HepG2 (cell line): ENCODE measurements around the gene MAMLD1. TPM values are rescaled to one million over a fixed set of nuclear protein-coding genes. Genes with fewer than 3 reads are reported as not detected.

Experiments used
- ATAC-seq: fragments of 200-7000 bp; cut with Tn5 transposase; 3 replicates; pipeline ENCODE4 v1.9.1; 2020; ENCODE audit warnings: mild to moderate bottlenecking, moderate library complexity
- BruUV-seq: library from RNA; stranded (reverse); fragments of 400-500 nt; replicated peaks from 2 replicates; lab custom pipeline; 2021; lab: Mats Ljungman, UMichigan
- CTCF ChIA-PET: fragments of 300-600 bp; formaldehyde crosslinking; extraction: SDS; loops from one replicate; lab custom pipeline; 2021; ENCODE audit warnings: low total read pairs, inconsistent platforms, low intra/inter-chr PET ratio; lab: Yijun Ruan, JAX
- POLR2A ChIA-PET: fragments of 350-600 bp; sonication (Branson Sonifier 250); formaldehyde crosslinking; loops from one replicate; lab custom pipeline; 2020; ENCODE audit warnings: antibody characterized with exemption, inconsistent platforms; lab: Yijun Ruan, JAX
- DNase-seq: peaks from one replicate; pipeline ENCODE4 v3.0.0-alpha.2; 2015; ENCODE audit warnings: low spot score
- FAIRE-seq: peaks from 3 replicates; lab custom pipeline; 2011; peaks lifted over from hg19 to GRCh38; lab: Jason Lieb, UNC
- H2AFZ ChIP-seq: one replicate; pipeline ENCODE4 v1.6.1; 2011; ENCODE audit warnings: low read length, inconsistent platforms
- H3K27ac ChIP-seq: fragments of 300-600 bp; 3 replicates; pipeline ENCODE4 v1.8.0; 2011; ENCODE audit warnings: mixed run types, mild to moderate bottlenecking, mixed read lengths, low read length, inconsistent platforms; ENCODE audit not compliant: insufficient read depth; ENCODE audit errors: extremely low read length
- H3K27me3 ChIP-seq, 2 experiments: fragments of 200-600 bp in 1 of 2; 2 replicates in 1 of 2; 3 replicates in 1 of 2; pipeline versions ENCODE4 v1.6.0 to v1.8.0; 2011; ENCODE audit warnings: low read length in 2 of 2, mild to moderate bottlenecking in 2 of 2, moderate library complexity in 2 of 2, inconsistent platforms in 1 of 2; ENCODE audit not compliant: insufficient read depth in 2 of 2, control insufficient read depth in 1 of 2
- H3K36me3 ChIP-seq, 2 experiments: fragments of 200-600 bp in 1 of 2; replicated peaks in 1 of 2; 2 replicates in 1 of 2; 3 replicates in 1 of 2; pipeline versions ENCODE4 v1.5.1 to v1.8.0; 2011; ENCODE audit warnings: low read length in 2 of 2, inconsistent platforms in 1 of 2; ENCODE audit not compliant: insufficient read depth in 2 of 2, control insufficient read depth in 1 of 2
- H3K4me1 ChIP-seq: 2 replicates; pipeline ENCODE4 v1.5.1; 2012; ENCODE audit warnings: low read length, inconsistent platforms; ENCODE audit not compliant: insufficient read depth
- H3K4me2 ChIP-seq: 2 replicates; pipeline ENCODE4 v1.6.0; 2011; ENCODE audit warnings: low read depth, low read length, inconsistent platforms
- H3K4me3 ChIP-seq, 3 experiments: fragments of 200-600 bp in 1 of 3; sonication (generic), shearing (Covaris generic) in 1 of 3; replicated peaks in 1 of 3; 2 replicates each; pipeline ENCODE4 v1.5.1; 2011 to 2016; ENCODE audit warnings: low read length in 3 of 3, inconsistent platforms in 2 of 3, low read depth in 2 of 3, mild to moderate bottlenecking in 2 of 3, control low read depth in 1 of 3, mixed read lengths in 1 of 3; ENCODE audit not compliant: insufficient read depth in 1 of 3
- H3K79me2 ChIP-seq: one replicate; pipeline ENCODE4 v1.6.1; 2011; ENCODE audit warnings: low read length, inconsistent platforms; ENCODE audit not compliant: insufficient read depth
- H3K9ac ChIP-seq: 2 replicates; pipeline ENCODE4 v1.6.0; 2011; ENCODE audit warnings: mild to moderate bottlenecking, low read depth, low read length, inconsistent platforms; ENCODE audit not compliant: insufficient read depth
- H3K9me3 ChIP-seq: 2 replicates; pipeline ENCODE4 v1.5.1; 2012; ENCODE audit warnings: mild to moderate bottlenecking, low read length
- H4K20me1 ChIP-seq: 2 replicates; pipeline ENCODE4 v1.6.0; 2011; ENCODE audit warnings: inconsistent platforms, mild to moderate bottlenecking, low read length, moderate library complexity; ENCODE audit not compliant: insufficient read depth
- CCDC6 ChIP-seq: sonication (generic); formaldehyde crosslinking; IDR thresholded peaks from 2 replicates; pipeline ENCODE4 v1.8.1; 2022; ENCODE audit warnings: mild to moderate bottlenecking, missing genetic modification reagents, moderate library complexity
- KDM6A ChIP-seq: IDR thresholded peaks from 2 replicates; pipeline ENCODE4 v1.6.1; 2016; ENCODE audit warnings: low read depth
- KLF11 ChIP-seq: IDR thresholded peaks from 2 replicates; pipeline ENCODE4 v1.6.1; 2016; ENCODE audit warnings: missing compliant biosample characterization
- MYC ChIP-seq: sonication (generic); formaldehyde crosslinking; IDR thresholded peaks from 2 replicates; pipeline ENCODE4 v1.9.0; 2021; ENCODE audit warnings: missing genetic modification reagents, borderline replicate concordance
- SALL2 ChIP-seq: sonication (generic); formaldehyde crosslinking; IDR thresholded peaks from 2 replicates; pipeline ENCODE4 v1.8.1; 2023; ENCODE audit warnings: mild to moderate bottlenecking, missing genetic modification reagents, inconsistent platforms
- TGIF2 ChIP-seq: IDR thresholded peaks from 2 replicates; pipeline ENCODE4 v1.6.1; 2016; ENCODE audit warnings: control low read depth, missing compliant biosample characterization
- ZFP36L2 ChIP-seq: sonication (generic); formaldehyde crosslinking; IDR thresholded peaks from 2 replicates; pipeline ENCODE4 v1.4.0; 2020; ENCODE audit warnings: missing genetic modification reagents
- ZFY ChIP-seq: sonication (generic); formaldehyde crosslinking; IDR thresholded peaks from 2 replicates; pipeline ENCODE4 v1.4.0; 2020; ENCODE audit warnings: missing genetic modification reagents
- WGBS: methylation state at CpG from one replicate; pipeline ENCODE4 v1.1.6; 2017; ENCODE audit warnings: low lambda C conversion rate; 5-methylcytosine and 5-hydroxymethylcytosine counted together
- in situ Hi-C: cut with HindIII; loops from 2 replicates; pipeline ENCODE4 v1.10.0; 2017; ENCODE audit warnings: low pct_unique_long_range_greater_than_20kb; ENCODE audit not compliant: extremely low pct_ligation_motif_present
- intact Hi-C: fragments of 100-400 bp; cut with micrococcal nuclease; formaldehyde crosslinking; loops from one replicate; pipeline ENCODE4 v1.10.0; 2022; ENCODE audit not compliant: unreplicated experiment
- polyA plus RNA-seq, 8 experiments: library from polyadenylated mRNA; depleted of rRNA in 3 of 8; stranded (reverse) in 7 of 8; unstranded in 1 of 8; fragments of >200 nt; fragmentation: Illumina TruSeq in 4 of 8; extraction: Trizol in 4 of 8; gene quantifications; 2 replicates each; pipeline versions ENCODE4 v1.2.1 to v1.2.3, GENCODE V29; 2011 to 2016; ENCODE audit warnings: low read depth in 4 of 8, missing spikeins in 1 of 8, mixed read lengths in 1 of 8; ENCODE audit not compliant: insufficient read depth in 1 of 8
- total RNA-seq, 5 experiments: library from RNA; depleted of rRNA; stranded (reverse); fragments of >200 nt; fragmentation: Illumina TruSeq; extraction: Trizol; gene quantifications; 2 replicates each; pipeline ENCODE4 v1.2.3, GENCODE V29; 2016; ENCODE audit warnings: low read depth in 1 of 5

MAMLD1 gene
- total and polyA plus RNA-seq, 2 of the 13 experiments (the other 11 are each of a cell fraction or from before 2014, with no cell fraction given): not detected

GRCh38 chrX:150531467-150531866, 168.3 kb downstream of the MAMLD1 start:
- no peaks in the 10 kb centered on the region for H3K36me3 ChIP-seq
- ATAC-seq (no peak), FAIRE-seq (no peak), DNase-seq (no peak)
- H3K9me3 ChIP-seq: no peaks in the 10 kb centered on the region
- H4K20me1 ChIP-seq: no peaks in the 10 kb centered on the region
- BruUV-seq: no TSS peak
- H3K27me3 ChIP-seq: no peaks in the 10 kb centered on the region
- H2AFZ ChIP-seq: no peak overlapping the region
- H3K4me2 ChIP-seq: no peak overlapping the region
- POLR2A ChIA-PET: no interaction called here
- CTCF ChIA-PET: no interaction called here
- intact Hi-C loops (no loop called here), in situ Hi-C loops (no loop called here)
- H3K4me3 ChIP-seq: no peak overlapping the region
- TF ChIP-seq SALL2 (CRISPR knock-in tag) (no peak), KDM6A (no peak), ZFP36L2 (CRISPR knock-in tag) (no peak), MYC (CRISPR knock-in tag) (no peak), ZFY (CRISPR knock-in tag) (no peak)
- no peaks in the 10 kb centered on the region for H3K4me1 ChIP-seq
- no peak overlapping the region for H3K9ac ChIP-seq
- H3K27ac ChIP-seq: no peak overlapping the region
- H3K79me2 ChIP-seq: no peaks in the 10 kb centered on the region
- no CpG with 5 or more reads among the region's 4 CpGs for WGBS

GRCh38 chrX:150533863-150534262, 170.7 kb downstream of the MAMLD1 start:
- intact Hi-C loops (no loop called here), in situ Hi-C loops (no loop called here)
- CTCF ChIA-PET: no interaction called here
- Histone ChIP-seq H2AFZ (no peak overlapping the region), H3K4me3 (no peak overlapping the region), H3K9ac (no peak overlapping the region), H4K20me1 (no peaks in the 10 kb centered on the region), H3K27me3 (no peaks in the 10 kb centered on the region), H3K4me1 (no peaks in the 10 kb centered on the region), H3K4me2 (no peak overlapping the region), H3K27ac (no peak overlapping the region), H3K9me3 (no peaks in the 10 kb centered on the region), H3K36me3 (no peaks in the 10 kb centered on the region), H3K79me2 (no peaks in the 10 kb centered on the region)
- WGBS: 3% methylated on average over 3 of the region's 3 CpGs
- DNase-seq (no peak), ATAC-seq (no peak), FAIRE-seq (no peak)
- POLR2A ChIA-PET: no interaction called here
- TF ChIP-seq CCDC6 (CRISPR knock-in tag) (no peak), TGIF2 (CRISPR knock-in tag) (no peak), KLF11 (no peak)
- BruUV-seq: no TSS peak
